H9 (cell line): ENCODE measurements around the gene ANAPC13. TPM values are rescaled to one million over a fixed set of nuclear protein-coding genes. Genes with fewer than 3 reads are reported as not detected.

Experiments used
- DNase-seq: peaks from one replicate; pipeline ENCODE4 v3.0.0-alpha.2; 2017
- H2AFZ ChIP-seq: one replicate; pipeline ENCODE4 v1.6.1; 2013; ENCODE audit warnings: mild to moderate bottlenecking, low read length, control low read depth, moderate library complexity
- H2AK5ac ChIP-seq: 2 replicates; pipeline ENCODE4 v1.6.1; 2013; ENCODE audit warnings: low read length, control low read depth, mixed read lengths; ENCODE audit not compliant: insufficient read length
- H2BK120ac ChIP-seq: one replicate; pipeline ENCODE4 v1.6.1; 2013; ENCODE audit warnings: low read depth, mild to moderate bottlenecking, low read length, control low read depth, inconsistent platforms; ENCODE audit not compliant: poor library complexity, severe bottlenecking
- H2BK12ac ChIP-seq: 2 replicates; pipeline ENCODE4 v1.6.1; 2013; ENCODE audit warnings: low read length, control low read depth, mixed read lengths, low read depth; ENCODE audit not compliant: insufficient read length
- H2BK15ac ChIP-seq: 2 replicates; pipeline ENCODE4 v1.6.1; 2013; ENCODE audit warnings: low read depth, low read length, control low read depth
- H2BK20ac ChIP-seq: one replicate; pipeline ENCODE4 v1.6.1; 2013; ENCODE audit warnings: low read depth, mild to moderate bottlenecking, low read length, control low read depth, inconsistent platforms; ENCODE audit not compliant: poor library complexity, severe bottlenecking
- H2BK5ac ChIP-seq: 2 replicates; pipeline ENCODE4 v1.6.1; 2013; ENCODE audit warnings: low read length, control low read depth, mixed read lengths; ENCODE audit not compliant: insufficient read length
- H3K14ac ChIP-seq: 2 replicates; pipeline ENCODE4 v1.6.1; 2013; ENCODE audit warnings: low read length, control low read depth; ENCODE audit not compliant: insufficient read depth
- H3K18ac ChIP-seq: 2 replicates; pipeline ENCODE4 v1.6.1; 2013; ENCODE audit warnings: low read depth, mild to moderate bottlenecking, mixed read lengths, low read length, control low read depth; ENCODE audit not compliant: insufficient read length
- H3K23ac ChIP-seq: 2 replicates; pipeline ENCODE4 v1.6.1; 2013; ENCODE audit warnings: low read length, control low read depth, mixed read lengths, low read depth; ENCODE audit not compliant: insufficient read length
- H3K23me2 ChIP-seq: 2 replicates; pipeline ENCODE4 v1.6.1; 2013; ENCODE audit warnings: low read depth, mild to moderate bottlenecking, mixed read lengths, low read length, control low read depth; ENCODE audit not compliant: insufficient read length, poor library complexity, severe bottlenecking
- H3K27ac ChIP-seq: 2 replicates; pipeline ENCODE4 v1.5.1; 2013; ENCODE audit warnings: low read length, control low read depth, mixed read lengths, low read depth; ENCODE audit not compliant: insufficient read length
- H3K27me3 ChIP-seq: 2 replicates; pipeline ENCODE4 v1.6.1; 2013; ENCODE audit warnings: low read length, control low read depth, inconsistent platforms; ENCODE audit not compliant: insufficient read depth
- H3K4ac ChIP-seq: 2 replicates; pipeline ENCODE4 v1.6.1; 2013; ENCODE audit warnings: low read depth, mild to moderate bottlenecking, control low read depth, inconsistent platforms, low read length, moderate library complexity
- H3K4me1 ChIP-seq: 2 replicates; pipeline ENCODE4 v1.6.1; 2013; ENCODE audit warnings: low read length, control low read depth, inconsistent platforms; ENCODE audit not compliant: insufficient read depth
- H3K4me2 ChIP-seq: 2 replicates; pipeline ENCODE4 v1.6.1; 2013; ENCODE audit warnings: low read length, control low read depth, mixed read lengths; ENCODE audit not compliant: insufficient read length, insufficient read depth
- H3K56ac ChIP-seq: 2 replicates; pipeline ENCODE4 v1.6.1; 2013; ENCODE audit warnings: low read depth, mild to moderate bottlenecking, mixed read lengths, low read length, control low read depth; ENCODE audit not compliant: insufficient read length
- H3K79me1 ChIP-seq: 2 replicates; pipeline ENCODE4 v1.6.1; 2013; ENCODE audit warnings: low read depth, mild to moderate bottlenecking, moderate library complexity, low read length, control low read depth, inconsistent platforms; ENCODE audit not compliant: insufficient read depth, poor library complexity, severe bottlenecking
- H3K79me2 ChIP-seq: 2 replicates; pipeline ENCODE4 v1.6.1; 2013; ENCODE audit warnings: low read length, control low read depth, inconsistent platforms; ENCODE audit not compliant: insufficient read depth
- H3K9ac ChIP-seq: 2 replicates; pipeline ENCODE4 v1.6.1; 2013; ENCODE audit warnings: low read length, control low read depth, mixed read lengths; ENCODE audit not compliant: insufficient read length; ENCODE audit errors: extremely low read depth
- H3K9me3 ChIP-seq: one replicate; pipeline ENCODE4 v1.6.1; 2013; ENCODE audit warnings: low read depth, low read length, inconsistent platforms; ENCODE audit not compliant: control insufficient read depth
- H3T11ph ChIP-seq: one replicate; pipeline ENCODE4 v1.6.1; 2013; ENCODE audit warnings: mild to moderate bottlenecking, low read length, control low read depth, inconsistent platforms
- H4K20me1 ChIP-seq: one replicate; pipeline ENCODE4 v1.6.1; 2013; ENCODE audit not compliant: control insufficient read depth, insufficient read length, insufficient read depth
- H4K5ac ChIP-seq: 2 replicates; pipeline ENCODE4 v1.6.1; 2013; ENCODE audit warnings: low read depth, mild to moderate bottlenecking, mixed read lengths, low read length, control low read depth; ENCODE audit not compliant: insufficient read length
- H4K8ac ChIP-seq: replicated peaks from 2 replicates; pipeline ENCODE4 v1.6.1; 2013; ENCODE audit warnings: low read length, control low read depth, mixed read lengths, low read depth; ENCODE audit not compliant: insufficient read length
- H4K91ac ChIP-seq: 2 replicates; pipeline ENCODE4 v1.6.1; 2013; ENCODE audit warnings: low read depth, mild to moderate bottlenecking, moderate library complexity, mixed read lengths, low read length, control low read depth; ENCODE audit not compliant: insufficient read length
- H3K27ac Mint-ChIP-seq, 3 experiments: 2 replicates in 2 of 3; 3 replicates in 1 of 3; pipeline ENCODE4 v1.8.0; 2020 to 2021; ENCODE audit warnings: mixed read lengths in 3 of 3, mild to moderate bottlenecking in 1 of 3, moderate library complexity in 1 of 3
- H3K27me3 Mint-ChIP-seq: 2 replicates; pipeline ENCODE4 v1.8.0; 2021; ENCODE audit warnings: low read depth, mild to moderate bottlenecking, moderate library complexity, mixed read lengths
- H3K36me3 Mint-ChIP-seq, 3 experiments: 2 replicates in 2 of 3; 3 replicates in 1 of 3; pipeline ENCODE4 v1.8.0; 2020 to 2021; ENCODE audit warnings: low read depth in 3 of 3, mixed read lengths in 3 of 3; ENCODE audit not compliant: insufficient read depth in 1 of 3
- H3K4me1 Mint-ChIP-seq, 2 experiments: 2 replicates each; pipeline ENCODE4 v1.8.0; 2020; ENCODE audit warnings: mixed read lengths in 2 of 2
- H3K4me3 Mint-ChIP-seq, 2 experiments: 2 replicates in 1 of 2; 3 replicates in 1 of 2; pipeline ENCODE4 v1.8.0; 2020 to 2021; ENCODE audit warnings: mild to moderate bottlenecking in 2 of 2, mixed read lengths in 2 of 2, moderate library complexity in 1 of 2
- H3K9me3 Mint-ChIP-seq, 2 experiments: 2 replicates in 1 of 2; 3 replicates in 1 of 2; pipeline ENCODE4 v1.8.0; 2020; ENCODE audit warnings: mild to moderate bottlenecking in 2 of 2, mixed read lengths in 2 of 2, moderate library complexity in 1 of 2
- CTCF ChIP-seq: fragments of 200-600 bp; sonication (generic); conservative IDR thresholded peaks from 3 replicates; pipeline ENCODE4 v1.8.0; 2021; ENCODE audit warnings: antibody characterized with exemption, mild to moderate bottlenecking
- WGBS: extraction: QIAGEN DNeasy Blood & Tissue Kit; methylation state at CpG from one replicate; pipeline ENCODE4 v1.1.7; 2013; ENCODE audit warnings: missing lambda C conversion rate, low lambda C conversion rate, mixed read lengths; ENCODE audit not compliant: insufficient read length; ENCODE audit errors: extremely low coverage; 5-methylcytosine and 5-hydroxymethylcytosine counted together
- total RNA-seq: library from RNA; stranded (reverse); gene quantifications from 2 replicates; pipeline ENCODE4 v1.2.1, GENCODE V29; 2021

The ANAPC13 gene
- total RNA-seq, 1 experiment from 2014 or later, result 42.8 TPM

GRCh38 chr3:134459562-134459961 is 26.2 kb downstream of the ANAPC13 start:
- no peaks in the 10 kb centered on the region for H3K9me3 ChIP-seq
- H3K9ac ChIP-seq, result no peak overlapping the region
- no peaks in the 10 kb centered on the region for H3K79me2 ChIP-seq
- no peak overlapping the region for H3K4me2 ChIP-seq
- WGBS, result no CpG with 5 or more reads among the region's 4 CpGs
- H3K4me1 Mint-ChIP-seq, result peaks cover 25 to 30% of the 10 kb centered on the region in 2 experiments
- H4K8ac ChIP-seq, result no peak overlapping the region
- H4K20me1 ChIP-seq, result no peaks in the 10 kb centered on the region
- DNase-seq, result no peak
- H4K5ac ChIP-seq, result no peak overlapping the region
- H3K4ac ChIP-seq, result no peak overlapping the region
- no peak overlapping the region for H3K4me3 Mint-ChIP-seq
- no peak overlapping the region for H2BK15ac ChIP-seq
- H2BK12ac ChIP-seq, result no peak overlapping the region
- H3K23me2 ChIP-seq, result peaks cover 3% of the 10 kb centered on the region
- H3K27me3 Mint-ChIP-seq, result no peaks in the 10 kb centered on the region; the same call in 1 of the 2 replicates
- H3K36me3 Mint-ChIP-seq, result no peaks in the 10 kb centered on the region
- no peak overlapping the region for H3K27ac Mint-ChIP-seq
- H3K4me1 ChIP-seq, result peaks cover 6% of the 10 kb centered on the region; the same call in 1 of the 2 replicates
- H2BK120ac ChIP-seq, result no peak overlapping the region
- H3T11ph ChIP-seq, result no peak overlapping the region
- H2AK5ac ChIP-seq, result no peak overlapping the region
- no peak overlapping the region for H3K14ac ChIP-seq
- H2BK5ac ChIP-seq, result no peak overlapping the region
- H3K23ac ChIP-seq, result no peak overlapping the region
- no peaks in the 10 kb centered on the region for H3K9me3 Mint-ChIP-seq
- H3K79me1 ChIP-seq, result no peaks in the 10 kb centered on the region
- no peak overlapping the region for H3K18ac ChIP-seq
- no peak overlapping the region for H3K27ac ChIP-seq
- no peak overlapping the region for H2AFZ ChIP-seq
- H2BK20ac ChIP-seq, result no peak overlapping the region
- no peaks in the 10 kb centered on the region for H3K27me3 ChIP-seq
- H3K56ac ChIP-seq, result no peak overlapping the region
- no peak for TF ChIP-seq CTCF
- no peak overlapping the region for H4K91ac ChIP-seq
